KBM-7 (cell line): ENCODE results near the gene TSPAN12.
A peak's percentile ranks its signal among the peaks of the same experiment; 100 is the strongest.
"Not testable (repeated sequence)": the region's sequence is repeated elsewhere in the genome, so short reads cannot be mapped to it uniquely, and the experiment has no call there.

Experiments
- DNase-seq: peaks from one replicate; pipeline ENCODE4 v3.0.0-alpha.2; 2015
- in situ Hi-C: fragments of 300-500 bp; cut with MboI; formaldehyde crosslinking; loops from 2 replicates; pipeline ENCODE4 v1.14.3; 2020; ENCODE audit warnings: low sequenced_read_pairs, low pct_unique_long_range_greater_than_20kb, mixed read lengths

TSPAN12 gene

GRCh38 chr7:120857588-120858573 lies at the start of gene TSPAN12:
TSS of gene TSPAN12 (minus strand) at chr7:120858144. CDS start at chr7:120856763, 1,381 bp downstream.
- peak; percentile 68 for DNase-seq
- in situ Hi-C loops: no loop called here

- in situ Hi-C loops: no loop called here
- no peak for DNase-seq
Measured at GRCh38 chr7:120898715-120899499, 41.0 kb upstream of the TSPAN12 start.

DNA sequence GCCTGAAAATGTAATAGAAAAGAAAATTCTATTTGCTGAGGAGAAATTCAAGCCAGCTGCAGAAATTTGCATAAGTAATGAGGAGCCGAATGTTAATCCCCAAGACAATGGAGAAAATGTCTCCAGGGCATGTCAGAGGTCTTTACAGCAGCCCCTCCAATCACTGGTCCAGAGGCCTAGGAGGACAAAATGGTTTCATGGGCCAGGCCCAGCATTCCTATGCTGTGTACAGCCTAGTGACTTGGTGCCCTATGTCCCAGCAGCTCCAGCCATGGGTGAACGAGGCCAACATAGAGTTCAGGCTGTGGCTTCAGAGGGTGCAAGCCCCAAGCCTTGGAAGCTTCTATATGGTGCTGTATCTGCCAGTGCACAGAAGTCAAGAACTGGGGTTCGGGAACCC lies 37.3 kb upstream of the TSPAN12 start:
- DNase-seq, in situ Hi-C loops: not testable (repeated sequence)

GRCh38 chr7:120885602-120886001 lies 27.7 kb upstream of the TSPAN12 start:
- in situ Hi-C loops, DNase-seq: not testable (repeated sequence)

DNA sequence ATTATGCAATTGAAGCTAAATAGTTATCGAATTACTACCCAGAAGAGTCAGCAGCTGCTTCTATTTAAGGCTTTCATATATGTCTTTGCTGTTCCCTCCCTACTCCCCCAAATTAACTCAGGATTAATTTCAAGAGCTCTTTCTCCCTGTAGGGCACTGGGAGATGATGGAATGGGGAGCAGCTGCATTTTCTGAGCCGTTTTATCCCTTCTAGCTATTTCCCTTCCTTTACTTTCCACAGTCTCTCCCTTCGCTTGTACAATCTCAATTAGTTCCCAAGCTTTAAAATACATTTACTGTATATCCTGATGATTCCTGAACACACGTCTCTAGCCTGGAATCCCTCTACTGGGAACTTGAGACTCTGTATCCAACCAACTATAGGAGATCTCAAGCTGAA lies 19.8 kb upstream of the TSPAN12 start:
- no peak for DNase-seq
- in situ Hi-C loops: no loop called here

GRCh38 chr7:120876922-120877321 lies 19.0 kb upstream of the TSPAN12 start:
- DNase-seq: no peak
- in situ Hi-C loops: no loop called here

DNA sequence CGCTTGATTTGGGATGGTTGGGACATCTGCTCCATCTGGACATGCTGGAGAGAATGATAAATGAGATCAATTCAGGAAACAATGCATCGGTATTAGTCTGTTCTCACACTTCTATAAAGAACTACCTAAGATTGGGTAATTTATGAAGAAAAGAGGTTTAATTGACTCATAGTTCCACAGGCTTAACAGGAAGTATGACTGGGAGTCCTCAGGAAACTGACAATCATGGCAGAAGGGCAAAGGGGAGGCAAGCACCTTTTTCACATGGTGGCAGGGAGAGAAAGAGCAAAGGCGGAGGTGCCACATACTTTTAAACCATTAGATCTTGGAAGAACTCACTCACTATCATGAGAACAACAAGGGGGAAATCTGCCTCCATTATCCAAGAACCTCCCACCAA lies 16.8 kb upstream of the TSPAN12 start:
- in situ Hi-C loops: no loop called here
- DNase-seq: no peak

DNA sequence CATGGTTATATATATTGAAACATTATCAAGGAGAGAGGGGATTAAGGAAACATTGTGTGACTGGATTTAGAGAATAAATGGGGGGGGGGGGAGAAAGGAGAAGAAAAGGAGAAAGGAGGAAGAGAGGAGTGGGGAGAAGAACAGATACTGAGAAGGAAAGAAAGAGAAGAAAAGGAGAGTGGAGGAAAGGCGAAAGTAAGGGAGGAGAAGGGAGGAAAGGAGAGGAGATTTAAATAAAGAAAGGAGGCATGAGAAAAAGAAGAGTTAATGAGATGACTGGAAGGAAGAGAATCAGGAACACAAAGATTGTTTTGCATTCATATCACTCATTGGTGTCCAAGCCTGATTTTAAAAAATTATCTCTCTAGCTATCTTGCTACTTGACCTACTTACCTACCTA lies 16.1 kb upstream of the TSPAN12 start:
- DNase-seq: no peak
- in situ Hi-C loops: no loop called here

GRCh38 chr7:120873401-120873800 lies 15.5 kb upstream of the TSPAN12 start:
- in situ Hi-C loops: no loop called here
- DNase-seq: no peak

GRCh38 chr7:120869700-120870099 lies 11.8 kb upstream of the TSPAN12 start:
- DNase-seq: no peak
- in situ Hi-C loops: no loop called here

DNA sequence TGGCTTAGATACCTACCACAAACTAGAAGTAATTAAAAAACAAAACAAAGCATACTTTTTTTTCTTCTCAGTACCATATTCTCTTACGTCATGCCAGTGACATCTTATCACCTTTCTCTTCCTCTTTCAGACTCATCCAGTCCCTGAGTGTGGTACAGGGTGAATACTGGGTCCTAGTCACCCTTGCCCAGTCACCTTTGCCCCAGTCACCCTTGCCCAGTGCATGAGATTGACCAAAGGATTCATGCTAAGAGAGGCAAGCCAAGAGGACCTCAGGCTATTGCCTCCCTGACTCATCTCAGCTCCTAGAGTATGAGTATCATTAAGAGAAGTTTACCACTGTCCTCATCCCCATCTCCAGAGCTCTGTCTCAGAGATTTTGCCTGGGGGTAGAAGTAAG lies 10.0 kb upstream of the TSPAN12 start:
- no peak for DNase-seq
- in situ Hi-C loops: no loop called here

DNA sequence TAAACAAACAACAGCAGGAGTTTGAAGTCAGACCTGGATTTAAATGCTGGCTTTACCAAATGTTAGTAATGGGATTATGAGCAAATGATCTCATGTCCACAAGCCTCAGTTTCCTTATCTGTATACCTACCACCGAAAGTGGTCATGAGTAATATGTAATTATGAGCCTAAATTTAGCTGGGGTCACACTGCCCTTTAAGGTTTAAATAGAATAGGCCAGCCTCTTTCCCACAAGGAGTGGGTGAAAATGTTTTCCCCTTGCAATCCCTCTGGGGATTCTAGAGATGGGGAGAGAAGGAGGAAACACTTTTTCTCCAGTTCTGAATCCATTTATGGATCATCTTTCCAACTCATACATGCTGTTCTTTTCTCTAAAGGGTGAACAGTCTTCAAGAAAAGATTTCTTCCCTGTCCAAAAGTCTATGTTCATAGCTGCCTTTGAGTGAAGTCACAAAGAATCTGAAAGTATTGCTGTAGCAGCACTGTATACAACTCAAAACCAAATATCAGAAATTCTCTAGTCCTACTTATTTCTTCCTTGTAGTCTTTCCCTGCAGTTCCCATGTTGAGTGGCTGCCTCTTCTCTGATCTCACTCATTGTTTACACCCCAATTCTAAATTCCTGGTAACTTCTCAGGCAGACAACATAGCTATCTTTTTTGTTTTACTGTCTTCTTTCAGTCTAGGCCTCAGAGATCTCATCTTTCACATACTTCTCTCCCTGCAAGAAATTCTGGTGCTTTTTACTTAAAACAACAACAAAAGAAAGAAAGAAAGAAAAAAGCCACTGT lies 7.4 kb upstream of the TSPAN12 start:
- no peak for DNase-seq
- in situ Hi-C loops: no loop called here

DNA sequence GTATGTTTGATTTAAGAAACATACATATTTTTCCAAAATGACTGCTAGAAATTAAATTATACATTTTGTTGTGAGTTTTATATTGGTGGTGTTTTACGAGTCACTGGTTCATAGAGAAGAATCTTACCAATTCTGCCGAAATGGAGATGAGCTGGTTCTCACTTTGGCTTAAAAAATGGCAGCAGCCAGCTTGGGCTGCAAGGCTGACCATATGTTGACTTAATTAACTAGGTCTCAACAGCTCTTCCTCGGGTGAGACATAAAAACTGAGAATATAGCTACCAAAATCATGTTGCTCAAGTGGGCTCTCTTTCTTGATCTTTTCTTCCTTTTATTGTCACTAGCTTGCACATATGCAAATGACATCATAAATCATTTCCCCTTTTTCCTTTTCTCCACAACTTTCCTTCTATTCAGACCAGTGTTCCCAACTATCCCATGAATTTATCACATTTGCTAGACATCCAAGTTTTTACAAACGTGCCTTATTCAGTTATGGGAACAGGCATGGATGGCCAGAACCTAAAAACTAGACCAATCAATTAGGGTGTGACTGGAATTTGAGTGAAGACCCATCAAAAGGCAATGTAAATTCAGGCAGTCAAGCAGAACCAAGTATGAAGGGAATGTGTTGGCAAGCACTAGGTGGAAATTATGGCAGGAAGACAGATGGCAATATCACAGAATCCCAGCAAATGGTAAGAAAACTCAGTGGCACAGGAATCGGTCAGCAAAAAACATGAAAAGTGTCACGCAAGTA lies 6.4 kb upstream of the TSPAN12 start:
- no peak for DNase-seq
- in situ Hi-C loops: no loop called here

DNA sequence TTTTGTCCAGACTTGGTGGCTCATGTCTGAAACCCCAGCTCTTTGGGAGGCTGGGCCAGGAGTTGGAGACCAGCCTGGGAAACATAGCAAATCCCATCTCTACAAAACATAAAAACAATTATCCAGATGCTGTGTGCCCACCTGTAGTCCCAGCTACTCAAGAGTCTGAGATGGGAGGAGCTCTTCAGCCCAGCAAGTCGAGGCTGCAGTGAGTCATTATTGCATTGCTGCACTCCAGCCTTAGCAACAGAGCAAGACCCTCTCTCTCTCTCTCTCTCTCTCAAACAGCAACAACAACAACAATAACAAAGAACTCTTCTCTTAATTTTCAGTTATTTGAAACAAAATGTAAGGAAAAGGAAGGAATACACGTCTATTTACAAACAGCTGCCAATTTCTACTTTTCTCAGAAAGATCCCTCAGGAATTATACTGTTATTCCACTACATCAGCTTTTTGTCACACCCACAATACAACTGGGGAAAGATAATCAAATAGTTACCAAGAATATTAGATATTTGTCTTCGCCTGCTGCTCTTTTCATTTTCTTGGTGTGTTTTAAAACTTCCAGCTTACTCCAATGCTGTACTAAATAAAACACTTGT lies 5.1 kb upstream of the TSPAN12 start:
- in situ Hi-C loops: no loop called here
- no peak for DNase-seq

- in situ Hi-C loops: no loop called here
- DNase-seq: no peak
Measured at GRCh38 chr7:120860156-120860555, 2.2 kb upstream of the TSPAN12 start.

DNA sequence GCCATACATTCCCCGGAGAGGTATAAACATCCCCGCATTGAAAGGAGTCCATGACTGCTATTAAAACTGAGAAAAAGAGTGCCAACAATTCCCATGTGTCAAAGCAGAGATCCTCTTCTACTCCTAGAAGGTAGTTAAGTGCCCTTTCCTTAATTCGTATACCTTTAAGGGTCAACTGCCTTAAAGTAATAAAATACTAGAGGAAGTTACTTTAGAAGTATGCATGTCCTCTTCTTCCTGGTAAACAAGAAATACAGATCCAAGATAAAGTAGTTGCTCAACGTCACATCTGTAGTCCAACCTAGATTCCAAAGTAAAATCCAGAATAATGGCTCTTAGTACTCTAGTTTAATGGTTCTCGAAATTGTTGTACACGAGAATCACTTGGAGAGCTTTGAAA lies 1.5 kb upstream of the TSPAN12 start:
- no peak for DNase-seq
- in situ Hi-C loops: no loop called here

DNA sequence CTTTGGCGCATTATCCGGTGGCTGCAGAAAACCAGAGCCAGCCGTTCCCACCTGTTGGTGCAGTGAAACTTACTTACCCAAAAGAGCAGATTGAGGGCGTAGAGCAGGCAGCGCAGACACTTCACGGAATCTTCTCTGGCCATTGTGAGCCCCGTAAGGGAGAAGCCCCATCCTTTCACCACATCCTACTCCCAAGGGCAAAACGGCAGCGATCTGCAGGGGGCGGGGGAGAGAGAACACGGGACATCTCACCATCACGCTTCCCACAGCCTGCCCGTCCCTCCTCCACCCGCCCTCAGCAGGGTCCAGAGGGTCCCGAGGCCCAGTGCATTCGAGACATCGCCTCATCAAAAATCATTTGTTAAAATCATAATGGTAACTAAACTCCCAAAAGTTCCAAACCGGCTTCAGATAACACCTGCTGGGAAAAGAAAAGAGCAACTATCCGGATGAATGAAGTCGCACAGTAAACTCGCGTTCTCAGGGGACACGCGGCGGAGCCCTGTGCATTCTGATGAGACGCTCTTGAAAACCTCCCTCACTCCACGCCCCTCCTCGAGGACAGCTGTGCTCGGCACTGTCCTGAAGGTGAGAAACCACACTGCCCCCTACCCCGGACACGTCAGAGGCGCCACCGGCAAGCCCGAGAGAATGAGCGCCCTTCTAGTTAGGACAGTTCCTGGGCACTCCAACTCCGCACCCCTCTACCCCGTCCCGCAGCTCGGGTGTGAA lies 1.2 kb downstream of the TSPAN12 start:
- DNase-seq: peak; percentile 19

GRCh38 chr7:120856198-120856597 lies 1.7 kb downstream of the TSPAN12 start:
- in situ Hi-C loops: no loop called here
- DNase-seq: no peak

More for the DNA sequence above, 1.2 kb downstream of the TSPAN12 start:
- in situ Hi-C loops: no loop called here
